GM19463 (cell line): ENCODE data around the gene MYO16.
"Not testable (repeated sequence)": the region's sequence is repeated elsewhere in the genome, so short reads cannot be mapped to it uniquely, and the experiment has no call there.

Source experiments
- ATAC-seq: cut with Tn5 transposase; IDR thresholded peaks from one replicate; pipeline ENCODE4 v1.9.1; 2021; ENCODE audit warnings: mild to moderate bottlenecking, moderate library complexity; ENCODE audit not compliant: unreplicated experiment

Gene MYO16

GRCh38 chr13:108963846-108964600, 334.6 kb downstream of the MYO16 start:
- ATAC-seq, result no peak

GRCh38 chr13:108964606-108965005, 335.2 kb downstream of the MYO16 start:
- ATAC-seq, result no peak

- no peak for ATAC-seq
These were observed 338.0 kb downstream of the MYO16 start for GRCh38 chr13:108967371-108967770.

GRCh38 chr13:108968566-108968965, 339.2 kb downstream of the MYO16 start:
- ATAC-seq, result no peak

GRCh38 chr13:108974686-108975085, 345.3 kb downstream of the MYO16 start:
- ATAC-seq, result no peak

- no peak for ATAC-seq
These were observed 350.8 kb downstream of the MYO16 start for GRCh38 chr13:108980237-108980636.

GRCh38 chr13:108981407-108981806, 352.0 kb downstream of the MYO16 start:
- ATAC-seq, result no peak

GRCh38 chr13:108983273-108983672, 353.9 kb downstream of the MYO16 start:
- ATAC-seq, result no peak

GRCh38 chr13:108984251-108984920, 355.0 kb downstream of the MYO16 start:
- ATAC-seq, result no peak

GRCh38 chr13:108985166-108985565, 355.8 kb downstream of the MYO16 start:
- ATAC-seq, result no peak

GRCh38 chr13:108987517-108987916, 358.1 kb downstream of the MYO16 start:
- ATAC-seq, result no peak

GRCh38 chr13:108987944-108988343, 358.5 kb downstream of the MYO16 start:
- no peak for ATAC-seq

GRCh38 chr13:108991416-108991815, 362.0 kb downstream of the MYO16 start:
- not testable (repeated sequence) for ATAC-seq

- no peak for ATAC-seq
These were observed 363.9 kb downstream of the MYO16 start for GRCh38 chr13:108993346-108993745.

- no peak for ATAC-seq
These were observed 367.0 kb downstream of the MYO16 start for GRCh38 chr13:108996430-108996829.

- ATAC-seq, result no peak
These were observed 370.8 kb downstream of the MYO16 start for GRCh38 chr13:109000207-109000606.

- no peak for ATAC-seq
These were observed 373.5 kb downstream of the MYO16 start for GRCh38 chr13:109002934-109003333.

- ATAC-seq, result no peak
These were observed 378.5 kb downstream of the MYO16 start for GRCh38 chr13:109007946-109008345.

GRCh38 chr13:109009756-109010155, 380.3 kb downstream of the MYO16 start:
- ATAC-seq, result no peak

GRCh38 chr13:109010912-109011311, 381.5 kb downstream of the MYO16 start:
- ATAC-seq, result no peak

GRCh38 chr13:109012115-109012514, 382.7 kb downstream of the MYO16 start:
- ATAC-seq, result no peak

GRCh38 chr13:109021558-109021957, 392.1 kb downstream of the MYO16 start:
- no peak for ATAC-seq
